ENCODE data around the gene TENT4A.

GRCh38 chr5:6750951-6751685, 37.9 kb downstream of the TENT4A start:
- TF ChIP-seq CTCF (IDR thresholded peaks at IDR 0.05; ENCODE audit: low read depth, low read length) = no peak
- no peak for TF ChIP-seq EZH2phosphoT487 (IDR thresholded peaks at IDR 0.05; ENCODE audit: low read depth)
